Measurements from ENCODE around the gene CCL15.

DNA sequence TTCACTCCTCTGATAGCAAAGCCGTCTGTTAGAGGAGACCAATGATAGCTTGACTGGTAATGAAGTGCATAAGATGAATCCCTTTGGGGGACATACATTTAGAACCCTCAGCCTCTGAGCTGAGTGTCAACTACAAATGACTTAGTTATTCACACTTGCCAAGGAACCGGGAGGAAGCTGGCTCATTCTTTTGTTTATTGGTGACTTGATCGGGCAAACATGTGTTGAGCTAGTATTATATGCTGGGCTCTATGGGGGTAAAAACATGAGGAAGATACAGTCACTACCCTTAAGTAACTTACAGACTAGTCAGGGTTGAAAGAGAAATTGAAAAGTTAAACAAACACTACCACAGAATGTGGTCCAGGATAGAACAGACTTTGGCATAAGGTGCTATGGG is 23.0 kb downstream of the CCL15 start:
- TF ChIP-seq, protein P1, sequence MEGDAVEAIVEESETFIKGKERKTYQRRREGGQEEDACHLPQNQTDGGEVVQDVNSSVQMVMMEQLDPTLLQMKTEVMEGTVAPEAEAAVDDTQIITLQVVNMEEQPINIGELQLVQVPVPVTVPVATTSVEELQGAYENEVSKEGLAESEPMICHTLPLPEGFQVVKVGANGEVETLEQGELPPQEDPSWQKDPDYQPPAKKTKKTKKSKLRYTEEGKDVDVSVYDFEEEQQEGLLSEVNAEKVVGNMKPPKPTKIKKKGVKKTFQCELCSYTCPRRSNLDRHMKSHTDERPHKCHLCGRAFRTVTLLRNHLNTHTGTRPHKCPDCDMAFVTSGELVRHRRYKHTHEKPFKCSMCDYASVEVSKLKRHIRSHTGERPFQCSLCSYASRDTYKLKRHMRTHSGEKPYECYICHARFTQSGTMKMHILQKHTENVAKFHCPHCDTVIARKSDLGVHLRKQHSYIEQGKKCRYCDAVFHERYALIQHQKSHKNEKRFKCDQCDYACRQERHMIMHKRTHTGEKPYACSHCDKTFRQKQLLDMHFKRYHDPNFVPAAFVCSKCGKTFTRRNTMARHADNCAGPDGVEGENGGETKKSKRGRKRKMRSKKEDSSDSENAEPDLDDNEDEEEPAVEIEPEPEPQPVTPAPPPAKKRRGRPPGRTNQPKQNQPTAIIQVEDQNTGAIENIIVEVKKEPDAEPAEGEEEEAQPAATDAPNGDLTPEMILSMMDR (IDR thresholded peaks at IDR 0.05; ENCODE audit: low read depth, low read length, missing input control) = no peak
- TF ChIP-seq, protein P2, sequence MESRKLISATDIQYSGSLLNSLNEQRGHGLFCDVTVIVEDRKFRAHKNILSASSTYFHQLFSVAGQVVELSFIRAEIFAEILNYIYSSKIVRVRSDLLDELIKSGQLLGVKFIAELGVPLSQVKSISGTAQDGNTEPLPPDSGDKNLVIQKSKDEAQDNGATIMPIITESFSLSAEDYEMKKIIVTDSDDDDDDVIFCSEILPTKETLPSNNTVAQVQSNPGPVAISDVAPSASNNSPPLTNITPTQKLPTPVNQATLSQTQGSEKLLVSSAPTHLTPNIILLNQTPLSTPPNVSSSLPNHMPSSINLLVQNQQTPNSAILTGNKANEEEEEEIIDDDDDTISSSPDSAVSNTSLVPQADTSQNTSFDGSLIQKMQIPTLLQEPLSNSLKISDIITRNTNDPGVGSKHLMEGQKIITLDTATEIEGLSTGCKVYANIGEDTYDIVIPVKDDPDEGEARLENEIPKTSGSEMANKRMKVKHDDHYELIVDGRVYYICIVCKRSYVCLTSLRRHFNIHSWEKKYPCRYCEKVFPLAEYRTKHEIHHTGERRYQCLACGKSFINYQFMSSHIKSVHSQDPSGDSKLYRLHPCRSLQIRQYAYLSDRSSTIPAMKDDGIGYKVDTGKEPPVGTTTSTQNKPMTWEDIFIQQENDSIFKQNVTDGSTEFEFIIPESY (IDR thresholded peaks at IDR 0.05) = no peak
- no peak for TF ChIP-seq YY1 (IDR thresholded peaks at IDR 0.05)
